HG03460 (cell line): Measurements from ENCODE around the gene NAGK.
"Not testable (repeated sequence)": the region's sequence is repeated elsewhere in the genome, so short reads cannot be mapped to it uniquely, and the experiment has no call there.

Source experiments
- ATAC-seq: cut with Tn5 transposase; IDR thresholded peaks from one replicate; pipeline ENCODE4 v1.9.1; 2021; ENCODE audit not compliant: unreplicated experiment

NAGK gene

GRCh38 chr2:71067567-71068217 is 756 bp upstream of the NAGK start:
- peak; percentile 0 for ATAC-seq

GRCh38 chr2:71069376-71069775 is 928 bp downstream of the NAGK start:
- ATAC-seq: no peak

GRCh38 chr2:71070294-71071093 is 2.0 kb downstream of the NAGK start:
- no peak for ATAC-seq

DNA sequence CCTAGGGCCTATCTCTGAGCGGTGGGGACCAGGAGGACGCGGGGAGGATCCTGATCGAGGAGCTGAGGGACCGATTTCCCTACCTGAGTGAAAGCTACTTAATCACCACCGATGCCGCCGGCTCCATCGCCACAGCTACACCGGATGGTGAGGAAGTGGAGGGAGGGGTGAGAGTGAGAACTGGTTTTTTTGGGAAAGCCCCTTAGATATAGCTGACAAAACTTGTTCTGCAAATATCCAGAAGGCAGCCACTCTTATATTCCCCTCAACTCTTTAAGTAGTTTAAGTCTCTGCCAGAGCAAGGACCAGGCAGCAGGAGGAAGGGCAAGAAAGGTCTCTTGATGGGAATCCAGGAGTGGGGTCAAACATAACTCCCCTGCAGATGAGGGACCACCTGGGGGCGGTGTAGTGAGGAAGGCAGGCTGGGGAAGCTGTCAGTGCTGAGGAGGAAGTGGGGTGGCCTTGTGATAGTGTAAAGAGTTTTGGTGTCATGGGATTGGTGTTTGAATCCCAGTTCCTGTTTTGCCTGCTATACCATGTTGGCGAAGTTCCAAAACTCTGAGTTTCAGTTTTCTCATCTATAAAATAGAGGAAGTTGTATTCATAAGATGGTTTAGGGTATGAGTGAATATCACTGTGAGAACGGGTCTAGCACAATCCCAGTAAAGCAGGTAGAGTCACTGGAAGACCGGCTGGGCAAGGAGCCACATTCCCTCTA is 3.4 kb downstream of the NAGK start:
- peak; percentile 44 for ATAC-seq

GRCh38 chr2:71072492-71072891 is 4.0 kb downstream of the NAGK start:
- no peak for ATAC-seq

DNA sequence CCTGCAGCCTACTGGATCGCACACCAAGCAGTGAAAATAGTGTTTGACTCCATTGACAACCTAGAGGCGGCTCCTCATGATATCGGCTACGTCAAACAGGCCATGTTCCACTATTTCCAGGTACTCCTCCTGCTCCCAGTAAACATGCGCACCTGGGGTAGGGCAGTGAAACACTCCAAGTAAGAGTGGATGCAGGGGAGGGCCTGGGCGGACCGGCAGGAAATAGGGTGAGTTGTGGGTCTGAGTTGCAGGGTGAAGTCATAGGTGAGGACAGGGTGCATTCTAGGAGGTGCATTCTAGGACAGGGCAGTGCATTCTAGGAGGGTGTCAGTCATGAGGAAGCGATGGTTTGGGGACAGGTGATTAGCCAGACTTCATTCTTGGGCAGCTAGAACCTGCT is 5.0 kb downstream of the NAGK start:
- ATAC-seq: no peak

DNA sequence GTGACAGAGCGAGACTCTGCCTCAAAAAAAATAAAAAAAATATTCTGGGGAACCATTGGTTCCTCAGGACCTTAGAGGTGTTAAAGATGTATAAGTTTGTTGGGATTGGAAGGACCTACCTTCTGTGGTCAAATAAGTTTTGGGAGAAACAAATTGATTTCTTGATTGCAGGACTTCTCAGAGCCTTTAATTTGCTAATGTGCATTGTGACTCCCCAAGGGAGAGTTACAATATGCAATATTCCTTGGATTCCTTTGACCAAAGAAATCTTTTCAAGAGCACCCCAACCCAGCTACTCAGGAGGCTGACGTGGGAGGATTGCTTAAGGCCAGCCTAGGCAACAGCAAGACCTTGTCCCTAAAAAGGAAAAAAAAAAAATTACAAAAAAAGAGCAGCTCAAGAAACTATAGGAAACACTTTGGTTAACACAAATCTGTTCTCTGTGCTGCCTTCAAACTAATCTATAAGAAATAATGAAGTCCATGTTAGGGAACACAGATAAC is 6.5 kb downstream of the NAGK start:
- ATAC-seq: no peak

- ATAC-seq: no peak
These were observed 10.2 kb downstream of the NAGK start for GRCh38 chr2:71078624-71079023.

DNA sequence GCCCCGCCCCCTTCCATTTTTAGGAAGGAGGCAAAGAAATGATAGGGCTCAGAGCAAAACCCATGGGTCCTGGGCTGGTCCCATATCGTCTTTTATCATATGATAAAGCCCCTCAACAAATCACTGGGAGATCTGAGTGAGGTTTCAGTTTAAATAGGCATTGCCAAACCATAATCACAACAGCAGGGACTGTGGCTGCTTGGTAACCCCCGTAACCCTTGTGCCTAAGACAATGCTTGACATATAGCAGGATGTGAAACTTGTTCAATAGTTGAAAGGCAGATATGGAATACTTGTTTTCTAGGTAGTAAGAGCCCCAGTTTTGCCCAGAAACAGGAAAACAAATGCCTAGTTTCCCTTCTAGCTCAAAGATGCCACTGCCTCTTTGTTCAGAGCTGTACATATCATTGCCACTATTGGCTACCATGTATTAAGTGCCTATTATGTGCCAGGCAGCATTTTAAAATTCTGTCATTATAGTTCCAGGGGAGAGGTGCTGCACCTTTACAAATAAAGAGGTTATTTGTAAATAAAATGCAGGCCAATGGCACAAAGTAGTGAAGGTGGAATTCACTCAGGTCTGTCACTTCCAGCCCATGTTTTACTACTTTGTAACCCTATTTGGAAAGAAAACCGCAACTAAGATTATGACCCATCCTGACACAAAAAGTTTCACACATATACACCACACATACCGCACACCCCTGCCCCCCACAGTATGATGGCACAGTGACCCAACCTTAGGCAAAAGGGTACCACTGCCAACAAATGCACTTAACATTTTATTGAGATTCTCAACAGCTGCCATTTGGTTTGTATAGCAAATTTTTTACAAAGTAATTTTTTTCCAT is 14.2 kb downstream of the NAGK start:
- peak; percentile 54 for ATAC-seq

- not testable (repeated sequence) for ATAC-seq
These were observed 14.8 kb downstream of the NAGK start for GRCh38 chr2:71083297-71083696.

DNA sequence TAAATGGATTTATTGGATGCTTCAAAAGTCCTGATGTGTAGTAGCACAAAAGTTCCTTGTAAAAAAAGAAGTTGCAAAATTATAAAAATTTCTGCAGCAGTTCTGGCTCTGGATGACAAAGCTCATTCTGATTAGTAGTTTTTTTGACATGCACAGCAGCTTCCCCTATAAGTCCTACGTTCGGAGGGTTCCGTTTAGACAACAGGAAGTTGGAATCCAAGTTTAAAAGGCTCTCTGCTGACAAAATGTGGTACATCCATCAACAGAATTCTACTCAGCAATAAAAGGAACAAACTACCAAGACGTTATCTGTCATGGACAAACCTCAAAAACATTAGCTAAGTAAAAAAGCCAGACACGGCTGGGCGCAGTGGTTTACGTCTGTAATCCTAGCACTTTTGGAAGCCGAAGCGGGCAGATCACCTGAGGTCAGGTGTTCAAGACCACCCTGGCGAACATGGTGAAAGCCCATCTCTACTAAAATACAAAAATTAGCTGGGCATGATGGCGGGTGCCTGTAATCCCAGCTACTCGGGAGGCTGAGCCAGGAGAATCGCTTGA is 15.4 kb downstream of the NAGK start:
- not testable (repeated sequence) for ATAC-seq

DNA sequence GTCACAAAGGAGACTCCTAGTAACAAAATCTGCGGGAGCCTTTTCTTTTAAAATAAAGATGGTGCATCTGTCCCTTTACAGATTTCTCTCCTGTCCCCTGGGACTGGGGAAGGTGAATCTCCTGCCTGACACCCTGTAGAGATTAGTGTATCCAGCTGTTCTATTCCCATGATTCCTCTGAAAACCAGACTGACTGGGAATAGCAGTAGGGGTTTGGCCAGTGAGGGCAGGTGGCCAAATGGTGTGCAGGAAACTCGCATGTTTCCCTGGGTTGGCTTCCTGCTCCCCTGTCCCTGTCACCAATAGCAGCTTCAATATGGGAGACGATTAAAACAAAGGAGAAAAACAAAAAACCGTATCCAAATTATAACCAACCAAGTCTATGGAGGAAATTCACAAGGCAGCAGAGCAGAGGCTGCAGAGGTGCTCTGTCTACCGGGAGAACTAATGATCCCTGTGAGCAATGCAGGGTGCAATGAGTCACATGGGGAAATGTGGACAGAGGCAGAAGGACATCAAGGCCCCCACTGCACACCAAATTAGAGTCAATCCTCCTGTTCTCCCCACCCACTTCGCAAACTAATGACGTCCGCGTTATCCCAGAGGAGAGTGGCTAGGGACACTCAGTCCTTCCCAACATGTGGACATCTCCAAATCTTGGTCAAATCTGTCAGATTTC is 17.0 kb downstream of the NAGK start:
- ATAC-seq: not testable (repeated sequence)

DNA sequence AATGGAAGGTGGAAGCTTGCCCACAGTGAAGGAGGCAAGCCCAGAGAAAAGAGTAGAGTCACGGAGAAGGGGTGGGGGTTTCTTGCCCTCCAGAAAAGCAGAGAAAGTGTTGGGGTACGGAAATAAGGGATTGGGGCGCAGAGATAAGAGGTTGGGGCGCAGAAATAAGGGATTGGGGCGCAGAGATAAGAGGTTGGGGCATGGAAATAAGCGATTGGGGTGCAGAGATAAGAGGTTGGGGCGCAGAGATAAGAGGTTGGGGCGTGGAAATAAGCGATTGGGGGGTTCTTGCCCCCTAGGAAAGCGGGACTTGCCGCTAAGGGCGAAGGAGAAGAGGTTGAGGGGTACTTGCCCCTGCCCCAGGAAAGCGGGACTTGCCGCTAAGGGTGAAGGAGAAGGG is 21.0 kb downstream of the NAGK start:
- ATAC-seq: not testable (repeated sequence)

DNA sequence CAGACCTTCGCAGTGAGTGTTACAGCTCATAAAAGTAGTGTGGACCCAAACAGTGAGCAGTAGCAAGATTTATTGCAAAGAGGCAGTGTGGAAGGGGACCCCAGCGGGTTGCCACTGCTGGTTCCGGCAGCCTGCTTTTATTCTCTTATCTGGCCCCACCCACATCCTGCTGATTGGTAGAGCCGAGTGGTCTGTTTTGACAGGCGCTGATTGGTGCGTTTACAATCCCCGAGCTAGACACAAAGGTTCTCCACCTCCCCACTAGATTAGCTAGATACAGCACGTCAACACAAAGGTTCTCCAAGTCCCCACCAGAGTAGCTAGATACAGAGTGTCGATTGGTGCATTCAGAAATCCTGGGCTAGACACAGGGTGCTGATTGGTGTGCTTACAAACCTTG is 23.4 kb downstream of the NAGK start:
- not testable (repeated sequence) for ATAC-seq

- not testable (repeated sequence) for ATAC-seq
These were observed 24.2 kb downstream of the NAGK start for GRCh38 chr2:71092491-71093260.

- ATAC-seq: no peak
These were observed 31.9 kb downstream of the NAGK start for GRCh38 chr2:71100195-71100964.

DNA sequence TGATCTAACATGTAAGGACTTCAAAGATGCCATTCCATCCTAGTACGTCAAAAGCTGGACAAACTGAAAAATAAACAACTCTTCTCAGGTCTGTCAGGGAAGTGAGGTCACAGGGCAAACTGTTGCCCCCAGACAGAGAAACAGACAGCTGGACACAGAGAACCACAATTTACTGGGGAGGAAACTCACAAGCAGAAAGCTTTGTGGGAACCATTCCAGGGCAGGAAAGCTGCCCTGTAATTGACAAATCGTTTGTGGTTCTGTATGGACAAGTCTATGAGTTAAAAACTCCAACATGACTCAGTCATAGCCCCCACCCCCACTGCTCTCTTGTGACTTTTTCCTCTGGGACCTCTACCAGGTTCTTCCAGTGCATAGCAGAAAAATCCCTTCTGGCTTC is 33.2 kb downstream of the NAGK start:
- ATAC-seq: no peak

DNA sequence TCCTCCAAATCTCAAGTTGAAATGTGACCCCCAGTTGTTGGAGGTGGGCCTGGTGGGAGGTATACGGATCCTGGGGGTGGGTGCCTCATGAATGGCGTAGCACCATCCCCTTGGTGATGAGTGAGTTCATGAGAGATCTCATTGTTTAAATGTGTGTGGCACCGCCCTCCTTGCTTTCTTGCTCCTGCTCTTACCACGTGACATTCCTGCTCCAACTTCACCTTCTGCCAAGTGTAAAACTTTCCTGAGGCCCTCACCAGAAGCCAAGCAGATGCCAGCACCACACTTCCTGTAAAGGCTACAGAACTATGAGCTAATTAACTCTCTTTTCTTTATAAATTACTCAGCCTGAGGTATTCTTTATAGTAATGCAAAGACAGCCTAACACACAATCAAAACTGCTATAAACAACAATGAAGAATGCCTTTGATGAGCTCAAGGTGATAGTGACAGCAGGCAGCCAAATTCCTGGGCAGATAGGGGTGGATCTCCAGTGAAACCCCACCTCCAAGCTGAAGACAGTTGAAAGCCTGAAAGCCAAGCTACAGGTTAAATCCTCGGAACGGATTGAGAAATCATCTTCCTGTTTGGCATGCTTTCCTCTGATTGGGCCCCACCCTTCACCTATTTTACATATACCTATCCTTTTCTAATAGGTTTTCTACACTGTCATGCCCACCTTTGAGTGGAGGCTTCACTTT is 34.7 kb downstream of the NAGK start:
- no peak for ATAC-seq
